Stomach (tissue), 9 donors: ENCODE results near the gene INKA2. TPM values are rescaled to one million over a fixed set of nuclear protein-coding genes. Genes with fewer than 3 reads are reported as not detected.

ENCODE experiments used
- DNase-seq, 2 donors: peaks; one replicate each; pipeline versions ENCODE4 v3.0.0 to v3.0.0-alpha.2; 2013 to 2019
- H3K27ac ChIP-seq, 5 donors: fragments of 200-600 bp in 4 of 5; sonication (generic) in 4 of 5; one replicate each; pipeline ENCODE4 v1.5.1; 2013 to 2019; ENCODE audit warnings: mild to moderate bottlenecking in 1 of 5, moderate library complexity in 1 of 5
- H3K27me3 ChIP-seq, 3 donors: fragments of 200-600 bp; sonication (generic); one replicate each; pipeline ENCODE4 v1.5.1; 2017 to 2019; ENCODE audit warnings: mixed run types in 1 of 3
- H3K36me3 ChIP-seq, 4 donors: fragments of 200-600 bp; sonication (generic); 1 replicate in 3 of 4; 2 replicates in 1 of 4; pipeline ENCODE4 v1.5.1; 2016 to 2019
- H3K4me1 ChIP-seq, 4 donors: fragments of 200-600 bp; sonication (generic); one replicate each; pipeline ENCODE4 v1.5.1; 2016 to 2019
- H3K4me3 ChIP-seq, 4 donors: fragments of 200-600 bp; sonication (generic) in 3 of 4; one replicate each; pipeline ENCODE4 v1.5.1; 2016 to 2019; ENCODE audit warnings: mild to moderate bottlenecking in 1 of 4
- H3K9me3 ChIP-seq, 4 donors: fragments of 200-600 bp; sonication (generic); one replicate each; pipeline ENCODE4 v1.5.1; 2016 to 2019
- CTCF ChIP-seq, 7 experiments: fragments of 450-650 bp in 4 of 7; fragments of 200-600 bp in 3 of 7; sonication (generic) in 3 of 7; IDR thresholded peaks; one replicate each; pipeline ENCODE4 v1.5.1; 2016 to 2019; ENCODE audit warnings: antibody characterized with exemption in 7 of 7, control low read depth in 2 of 7, mild to moderate bottlenecking in 1 of 7
- EP300 ChIP-seq: sonication (generic); formaldehyde crosslinking; IDR thresholded peaks from one replicate; pipeline ENCODE4 v1.6.1; 2017; ENCODE audit warnings: antibody characterized with exemption
- POLR2A ChIP-seq, 4 donors: fragments of 450-650 bp; IDR thresholded peaks; one replicate each; pipeline ENCODE4 v1.6.1; 2016; ENCODE audit warnings: antibody characterized with exemption in 4 of 4, control low read depth in 2 of 4, mild to moderate bottlenecking in 1 of 4, moderate library complexity in 1 of 4
- POLR2AphosphoS5 ChIP-seq, 3 donors: sonication (generic); formaldehyde crosslinking; IDR thresholded peaks; one replicate each; pipeline ENCODE4 v1.6.1; 2016; ENCODE audit warnings: antibody characterized with exemption in 3 of 3
- WGBS, 5 donors: extraction: QIAGEN DNeasy Blood & Tissue Kit in 3 of 5; methylation state at CpG; one replicate each; pipeline versions ENCODE4 v1.1.5 to v1.1.7; 2013 to 2018; 5-methylcytosine and 5-hydroxymethylcytosine counted together
- intact Hi-C: fragments of 100-400 bp; cut with DNase I; formaldehyde crosslinking; loops from one replicate; pipeline ENCODE4 v1.15.1; 2023; ENCODE audit warnings: low total_unique reads
- polyA plus RNA-seq, 3 donors: library from polyadenylated mRNA; stranded (reverse); fragments of 200-250 nt; gene quantifications; one replicate each; pipeline ENCODE4 v1.2.3, GENCODE V29; 2013
- total RNA-seq, 5 donors: library from RNA; depleted of rRNA; stranded (reverse); fragments of >200 nt; gene quantifications; one replicate each; pipeline versions ENCODE4 v1.1.0 to v1.2.3, GENCODE V29; 2014 to 2016
- donor health status: healthy with polysubstance abuse.
- donor health status: Bipolar disorder and iron deficiency.
- donor health status: healthy.

INKA2 gene
- total and polyA plus RNA-seq, 8 donors = 1.0 to 6.1 (median 3.2) TPM

- Histone ChIP-seq H3K27me3 (no peaks in the 10 kb centered on the region), H3K27ac (peak overlapping the region in 2 of 5 donors; percentile 1 to 11), H3K9me3 (no peaks in the 10 kb centered on the region), H3K36me3 (peaks cover 0 to 17% (median 5%) of the 10 kb centered on the region in 4 donors), H3K4me3 (no peak overlapping the region), H3K4me1 (peaks cover 7 to 53% (median 36%) of the 10 kb centered on the region in 4 donors)
- DNase-seq = no peak
- TF ChIP-seq POLR2A (IDR thresholded peaks at IDR 0.05) (no peak), EP300 (no peak), CTCF (IDR thresholded peaks at IDR 0.05) (no peak), POLR2AphosphoS5 (IDR thresholded peaks at IDR 0.05) (no peak)
- intact Hi-C loops = loop anchor here (10.0 kb wide), 1 partner anchor 46 kb away; no protein-coding TSS in a partner anchor
- WGBS, 5 donors = 95 to 100% (median 97%) methylated on average over 5 of the region's 5 CpGs
These were observed 20.1 kb downstream of the INKA2 start for GRCh38 chr1:111719135-111719534.

- DNase-seq = no peak
- 95 to 99% (median 96%) methylated on average over 2 of the region's 2 CpGs for WGBS, 5 donors
- H3K27me3 ChIP-seq = no peaks in the 10 kb centered on the region
- intact Hi-C loops = loop anchor here (10.0 kb wide), 1 partner anchor 47 kb away; no protein-coding TSS in a partner anchor
- H3K9me3 ChIP-seq = no peaks in the 10 kb centered on the region
- H3K36me3 ChIP-seq = peaks cover 0 to 30% (median 10%) of the 10 kb centered on the region in 4 donors
- H3K4me1 ChIP-seq = peaks cover 7 to 39% (median 28%) of the 10 kb centered on the region in 4 donors
- TF ChIP-seq EP300 = no peak
- TF ChIP-seq CTCF (IDR thresholded peaks at IDR 0.05) = no peak
- TF ChIP-seq POLR2AphosphoS5 (IDR thresholded peaks at IDR 0.05) = no peak
- TF ChIP-seq POLR2A (IDR thresholded peaks at IDR 0.05) = no peak
- H3K27ac ChIP-seq = no peak overlapping the region
- H3K4me3 ChIP-seq = no peak overlapping the region
These were observed 21.7 kb downstream of the INKA2 start for GRCh38 chr1:111717450-111717849.

- WGBS, 5 donors = 61 to 76% (median 73%) methylated on average over 3 of the region's 3 CpGs
- Histone ChIP-seq H3K9me3 (no peaks in the 10 kb centered on the region), H3K27ac (no peak overlapping the region), H3K36me3 (peaks cover 0 to 33% (median 12%) of the 10 kb centered on the region in 4 donors), H3K27me3 (no peaks in the 10 kb centered on the region), H3K4me1 (peaks cover 7 to 28% (median 18%) of the 10 kb centered on the region in 4 donors), H3K4me3 (no peak overlapping the region)
- DNase-seq = no peak
- TF ChIP-seq POLR2AphosphoS5 (IDR thresholded peaks at IDR 0.05) (no peak), EP300 (no peak), CTCF (IDR thresholded peaks at IDR 0.05) (no peak), POLR2A (IDR thresholded peaks at IDR 0.05) (no peak)
- intact Hi-C loops = loop anchor here (10.0 kb wide), 1 partner anchor 48 kb away; no protein-coding TSS in a partner anchor
These were observed 22.9 kb downstream of the INKA2 start for GRCh38 chr1:111716333-111716732.

- 50 to 79% (median 62%) methylated on average over 1 of the region's 1 CpG for WGBS, 5 donors
- Histone ChIP-seq H3K27me3 (no peaks in the 10 kb centered on the region), H3K27ac (no peak overlapping the region), H3K36me3 (peaks cover 2 to 67% (median 59%) of the 10 kb centered on the region in 4 donors), H3K4me3 (no peak overlapping the region), H3K9me3 (no peaks in the 10 kb centered on the region), H3K4me1 (peaks cover 0 to 28% (median 11%) of the 10 kb centered on the region in 4 donors)
- TF ChIP-seq POLR2AphosphoS5 (IDR thresholded peaks at IDR 0.05) (no peak), POLR2A (IDR thresholded peaks at IDR 0.05) (no peak), EP300 (no peak), CTCF (IDR thresholded peaks at IDR 0.05) (no peak)
- DNase-seq = no peak
- intact Hi-C loops = loop anchor here (10.0 kb wide), 1 partner anchor 55 kb away; no protein-coding TSS in a partner anchor
These were observed 29.2 kb downstream of the INKA2 start for GRCh38 chr1:111709986-111710385.
